IMR-90 (cell line): ENCODE data around the gene TENT5C. TPM values are rescaled to one million over a fixed set of nuclear protein-coding genes. Genes with fewer than 3 reads are reported as not detected.

Experiments
- ATAC-seq: fragments of 200-7000 bp; cut with Tn5 transposase; 2 replicates; pipeline ENCODE4 v1.9.1; 2020; ENCODE audit warnings: low read depth, mild to moderate bottlenecking, moderate library complexity
- BruUV-seq: library from RNA; stranded (reverse); fragments of 400-500 nt; replicated peaks from 2 replicates; lab custom pipeline; 2021; lab: Mats Ljungman, UMichigan
- CTCF ChIA-PET: fragments of 300-600 bp; formaldehyde crosslinking; extraction: SDS; loops from one replicate; lab custom pipeline; 2021; ENCODE audit warnings: antibody characterized with exemption; lab: Yijun Ruan, JAX
- POLR2A ChIA-PET: fragments of 300-600 bp; sonication (Branson Sonifier 250); formaldehyde crosslinking; loops from one replicate; lab custom pipeline; 2022; ENCODE audit warnings: antibody characterized with exemption; ENCODE audit not compliant: unreplicated experiment; lab: Charles Lee
- DNase-seq: peaks from one replicate; pipeline ENCODE4 v3.0.0; 2013
- H2AFZ ChIP-seq: replicated peaks from 2 replicates; pipeline ENCODE3; 2013; ENCODE audit warnings: low read length, mild to moderate bottlenecking; ENCODE audit not compliant: poor library complexity
- H2AK5ac ChIP-seq: 2 replicates; pipeline ENCODE4 v1.6.1; 2013; ENCODE audit warnings: low read depth, low read length, inconsistent platforms
- H2AK9ac ChIP-seq: replicated peaks from 2 replicates; pipeline ENCODE3; 2013; ENCODE audit warnings: mild to moderate bottlenecking, low read depth, low read length, moderate library complexity; ENCODE audit not compliant: poor library complexity
- H2BK120ac ChIP-seq: 2 replicates; pipeline ENCODE4 v1.6.1; 2013; ENCODE audit warnings: low read depth, low read length, inconsistent platforms
- H2BK15ac ChIP-seq: 3 replicates; pipeline ENCODE4 v1.6.1; 2013; ENCODE audit warnings: low read depth, low read length, inconsistent platforms
- H2BK20ac ChIP-seq: 2 replicates; pipeline ENCODE4 v1.6.1; 2013; ENCODE audit warnings: low read depth, mild to moderate bottlenecking, inconsistent platforms, low read length, moderate library complexity
- H2BK5ac ChIP-seq: 2 replicates; pipeline ENCODE4 v1.6.1; 2013; ENCODE audit warnings: mild to moderate bottlenecking, low read depth, low read length, inconsistent platforms; ENCODE audit not compliant: poor library complexity, severe bottlenecking
- H3K14ac ChIP-seq: replicated peaks from 2 replicates; pipeline ENCODE4 v1.6.1; 2013; ENCODE audit warnings: low read depth, low read length, inconsistent platforms
- H3K18ac ChIP-seq: 2 replicates; pipeline ENCODE4 v1.6.1; 2013; ENCODE audit warnings: low read depth, low read length, control low read depth
- H3K23ac ChIP-seq: 2 replicates; pipeline ENCODE4 v1.6.1; 2013; ENCODE audit warnings: low read depth, low read length, inconsistent platforms
- H3K27ac ChIP-seq: 2 replicates; pipeline ENCODE4 v1.5.1; 2013; ENCODE audit warnings: mild to moderate bottlenecking, control low read depth, low read length; ENCODE audit not compliant: insufficient read depth
- H3K27me3 ChIP-seq: 2 replicates; pipeline ENCODE4 v1.6.1; 2013; ENCODE audit warnings: low read length; ENCODE audit not compliant: control insufficient read depth, insufficient read depth
- H3K36me3 ChIP-seq: 2 replicates; pipeline ENCODE4 v1.6.1; 2013; ENCODE audit warnings: low read length, mixed read lengths; ENCODE audit not compliant: control insufficient read depth, insufficient read depth
- H3K4ac ChIP-seq: 2 replicates; pipeline ENCODE4 v1.6.1; 2013; ENCODE audit warnings: low read depth, low read length, inconsistent platforms
- H3K4me1 ChIP-seq: 2 replicates; pipeline ENCODE4 v1.6.1; 2013; ENCODE audit warnings: low read length, mixed read lengths; ENCODE audit not compliant: control insufficient read depth, insufficient read depth
- H3K4me2 ChIP-seq: 2 replicates; pipeline ENCODE4 v1.6.1; 2013; ENCODE audit warnings: low read depth, mild to moderate bottlenecking, control low read depth, low read length, moderate library complexity
- H3K4me3 ChIP-seq: 2 replicates; pipeline ENCODE4 v1.5.1; 2013; ENCODE audit warnings: low read depth, mild to moderate bottlenecking, control low read depth, low read length, moderate library complexity; ENCODE audit not compliant: insufficient read depth
- H3K56ac ChIP-seq: 2 replicates; pipeline ENCODE4 v1.6.1; 2013; ENCODE audit warnings: low read length, inconsistent platforms; ENCODE audit not compliant: insufficient read depth; ENCODE audit errors: extremely low read depth
- H3K79me1 ChIP-seq, 2 experiments: 2 replicates each; pipeline ENCODE4 v1.6.1; 2013; ENCODE audit warnings: low read length in 2 of 2, inconsistent platforms in 1 of 2, low read depth in 1 of 2
- H3K9ac ChIP-seq: 2 replicates; pipeline ENCODE4 v1.6.1; 2013; ENCODE audit warnings: low read depth, low read length, control low read depth
- H3K9me1 ChIP-seq: 2 replicates; pipeline ENCODE4 v1.6.1; 2013; ENCODE audit warnings: low read length, inconsistent platforms; ENCODE audit not compliant: insufficient read depth
- H3K9me3 ChIP-seq: 2 replicates; pipeline ENCODE4 v1.6.1; 2013; ENCODE audit warnings: low read length; ENCODE audit not compliant: control insufficient read depth, insufficient read depth
- H4K20me1 ChIP-seq: 2 replicates; pipeline ENCODE4 v1.6.1; 2013; ENCODE audit warnings: low read length, inconsistent platforms; ENCODE audit not compliant: insufficient read depth
- H4K5ac ChIP-seq: 2 replicates; pipeline ENCODE4 v1.6.1; 2013; ENCODE audit warnings: mild to moderate bottlenecking, low read depth, low read length, control low read depth
- H4K8ac ChIP-seq, 2 experiments: 2 replicates each; pipeline ENCODE4 v1.6.1; 2013; ENCODE audit warnings: low read depth in 2 of 2, low read length in 2 of 2, control low read depth in 1 of 2, inconsistent platforms in 1 of 2
- H4K91ac ChIP-seq: 2 replicates; pipeline ENCODE4 v1.6.1; 2013; ENCODE audit warnings: low read depth, low read length, inconsistent platforms; ENCODE audit not compliant: insufficient read depth
- BHLHE40 ChIP-seq: fragments of 150-350 bp; IDR thresholded peaks from 2 replicates; pipeline ENCODE4 v1.6.1; 2016; ENCODE audit warnings: mild to moderate bottlenecking, low read depth, low read length
- CHD1 ChIP-seq: IDR thresholded peaks from 2 replicates; pipeline ENCODE4 v1.6.1; 2012; ENCODE audit warnings: low read depth, low read length, improper control_type of control experiment
- CTCF ChIP-seq: conservative IDR thresholded peaks from 2 replicates; pipeline ENCODE4 v1.5.1; 2012; ENCODE audit warnings: mild to moderate bottlenecking, low read depth, low read length, improper control_type of control experiment
- ELK1 ChIP-seq: fragments of 150-350 bp; IDR thresholded peaks from 2 replicates; pipeline ENCODE4 v1.6.1; 2016; ENCODE audit warnings: low read depth, mild to moderate bottlenecking, low read length, moderate library complexity, borderline replicate concordance
- FOS ChIP-seq: fragments of 150-350 bp; IDR thresholded peaks from 2 replicates; pipeline ENCODE4 v1.6.1; 2016; ENCODE audit warnings: low read depth, low read length
- MXI1 ChIP-seq: IDR thresholded peaks from 2 replicates; pipeline ENCODE4 v1.6.1; 2012; ENCODE audit warnings: low read depth, mild to moderate bottlenecking, low read length, moderate library complexity, borderline replicate concordance
- RCOR1 ChIP-seq: IDR thresholded peaks from 2 replicates; pipeline ENCODE4 v1.6.1; 2012; ENCODE audit warnings: mild to moderate bottlenecking, low read length, improper control_type of control experiment; ENCODE audit not compliant: insufficient replicate concordance
- RFX5 ChIP-seq: IDR thresholded peaks from 2 replicates; pipeline ENCODE4 v1.8.0; 2012; ENCODE audit warnings: low read depth, mild to moderate bottlenecking, low read length, moderate library complexity
- WGBS, 2 experiments: methylation state at CpG; one replicate each; pipeline versions ENCODE4 v1.1.5 to v1.1.7; 2013; ENCODE audit warnings: missing lambda C conversion rate in 2 of 2; ENCODE audit not compliant: insufficient read length in 1 of 2; ENCODE audit errors: extremely low coverage in 2 of 2; 5-methylcytosine and 5-hydroxymethylcytosine counted together
- dilution Hi-C: fragments of 300-500 bp; cut with HindIII; formaldehyde crosslinking; loops from one replicate; pipeline ENCODE4 v1.14.3; 2018; ENCODE audit warnings: low sequenced_read_pairs; ENCODE audit not compliant: unreplicated experiment
- in situ Hi-C: fragments of 300-500 bp; cut with MboI; formaldehyde crosslinking; loops from 3 replicates; pipeline ENCODE4 v1.14.3; 2019; ENCODE audit warnings: low sequenced_read_pairs, inconsistent platforms, mixed read lengths
- intact Hi-C: fragments of 100-400 bp; cut with micrococcal nuclease; formaldehyde crosslinking; loops from 2 replicates; pipeline ENCODE4 v1.10.0; 2022
- polyA plus RNA-seq, 3 experiments: library from polyadenylated mRNA; depleted of rRNA; stranded (reverse); fragments of >200 nt; gene quantifications; 2 replicates each; pipeline ENCODE4 v1.2.3, GENCODE V29; 2012; ENCODE audit warnings: low replicate concordance in 1 of 3
- total RNA-seq: library from RNA; depleted of rRNA; stranded (reverse); fragments of >200 nt; gene quantifications from 2 replicates; pipeline ENCODE4 v1.2.3, GENCODE V29; 2012

TENT5C gene
- total and polyA plus RNA-seq, 2 of the 4 experiments (the other 2 are of a cell fraction) = 1.5 to 4.1 TPM

- DNase-seq (no peak), ATAC-seq (no peak)
- H3K4me2 ChIP-seq = no peak overlapping the region
- TF ChIP-seq RFX5 (no peak), RCOR1 (no peak), ELK1 (no peak), CHD1 (no peak), CTCF (no peak), FOS (no peak), BHLHE40 (no peak), MXI1 (no peak)
- no peak overlapping the region for H3K18ac ChIP-seq
- H3K9ac ChIP-seq = no peak overlapping the region
- no peak overlapping the region for H3K4ac ChIP-seq
- no peak overlapping the region for H2BK5ac ChIP-seq
- H3K27me3 ChIP-seq = no peaks in the 10 kb centered on the region
- CTCF ChIA-PET = interaction anchor here (0.7 to 1.3 kb wide), 2 partner anchors 9 to 16 kb away, joined by 3 read pairs; no protein-coding TSS in a partner anchor
- WGBS, 2 experiments = 93% methylated on average over 2 of the region's 3 CpGs; no CpG with 5 or more reads in 1 of the 2 experiments
- H3K27ac ChIP-seq = no peak overlapping the region
- no peak overlapping the region for H2BK120ac ChIP-seq
- no peaks in the 10 kb centered on the region for H3K9me3 ChIP-seq
- no peak overlapping the region for H4K8ac ChIP-seq
- H2AK9ac ChIP-seq = no peak overlapping the region
- H3K56ac ChIP-seq = no peak overlapping the region
- H4K5ac ChIP-seq = no peak overlapping the region
- BruUV-seq = no TSS peak
- peaks cover 59% of the 10 kb centered on the region; the same call in 1 of the 2 replicates for H4K20me1 ChIP-seq
- POLR2A ChIA-PET = no interaction called here
- peaks cover 6 to 63% of the 10 kb centered on the region in 2 experiments; a peak in 3 of 4 replicates for H3K79me1 ChIP-seq
- no peak overlapping the region for H4K91ac ChIP-seq
- no peak overlapping the region for H2BK15ac ChIP-seq
- H3K36me3 ChIP-seq = peaks cover 12% of the 10 kb centered on the region
- no peak overlapping the region for H2AFZ ChIP-seq
- no peak overlapping the region for H3K4me3 ChIP-seq
- no peak overlapping the region for H2BK20ac ChIP-seq
- H3K14ac ChIP-seq = no peak overlapping the region
- H3K9me1 ChIP-seq = peaks cover 38% of the 10 kb centered on the region
- peaks cover 2% of the 10 kb centered on the region; the same call in 1 of the 2 replicates for H3K4me1 ChIP-seq
- H2AK5ac ChIP-seq = no peak overlapping the region
- in situ Hi-C loops = no loop called here
- dilution Hi-C loops = no loop called here
- intact Hi-C loops = no loop called here
- H3K23ac ChIP-seq = no peak overlapping the region
Measured at GRCh38 chr1:117628343-117628742, 22.5 kb downstream of the TENT5C start.
